Measurements from ENCODE around the gene H2AZ2.

Gene H2AZ2

GRCh38 chr7:44796034-44796503 lies 51.8 kb downstream of the H2AZ2 start:
- CTCF ChIA-PET: no interaction called here
- no peak for TF ChIP-seq CTCF (IDR thresholded peaks at IDR 0.05; ENCODE audit: insufficient read depth, low read length, missing control alignments)
- H3K4me3 ChIP-seq (ENCODE audit: low read depth, low read length): peak overlapping the region; percentile 96
- POLR2A ChIA-PET: no interaction called here
- DNase-seq (ENCODE audit: low read depth, low spot score): no peak

GRCh38 chr7:44794331-44794730 lies 53.6 kb downstream of the H2AZ2 start:
- CTCF ChIA-PET: interaction anchor here (1.3 to 1.7 kb wide), 2 partner anchors 8 to 28 kb away, joined by 3 to 5 read pairs; no protein-coding TSS in a partner anchor
- H3K4me3 ChIP-seq (ENCODE audit: low read depth, low read length): no peak overlapping the region

GRCh38 chr7:44793919-44794318 lies 54.0 kb downstream of the H2AZ2 start:
- no peak overlapping the region for H3K4me3 ChIP-seq (ENCODE audit: low read depth, low read length)
- DNase-seq (ENCODE audit: low read depth, low spot score): no peak
- no peak for TF ChIP-seq CTCF (IDR thresholded peaks at IDR 0.05; ENCODE audit: insufficient read depth, low read length, missing control alignments)
- CTCF ChIA-PET: interaction anchor here (1.7 kb wide), 1 partner anchor 27 kb away, joined by 5 read pairs; no protein-coding TSS in a partner anchor
- POLR2A ChIA-PET: no interaction called here

More at GRCh38 chr7:44794331-44794730, 53.6 kb downstream of the H2AZ2 start:
- POLR2A ChIA-PET: no interaction called here
- TF ChIP-seq CTCF (IDR thresholded peaks at IDR 0.05; ENCODE audit: insufficient read depth, low read length, missing control alignments): no peak
- DNase-seq (ENCODE audit: low read depth, low spot score): no peak

GRCh38 chr7:44791278-44792219 lies 56.3 kb downstream of the H2AZ2 start:
- no peak for DNase-seq (ENCODE audit: low read depth, low spot score)
- POLR2A ChIA-PET: interaction anchor here (0.7 to 1.2 kb wide), 3 partner anchors 11 to 186 kb away, joined by 3 read pairs; no protein-coding TSS in a partner anchor
- no peak overlapping the region for H3K4me3 ChIP-seq (ENCODE audit: low read depth, low read length)
- TF ChIP-seq CTCF (IDR thresholded peaks at IDR 0.05; ENCODE audit: insufficient read depth, low read length, missing control alignments): peak; percentile 38
- CTCF ChIA-PET: interaction anchor here (0.6 to 1.8 kb wide), 13 partner anchors 14 to 345 kb away, joined by 3 to 8 read pairs (median 3); partner anchors contain the start of gene TMED4

GRCh38 chr7:44789990-44790389 lies 57.9 kb downstream of the H2AZ2 start:
- no peak overlapping the region for H3K4me3 ChIP-seq (ENCODE audit: low read depth, low read length)
- CTCF ChIA-PET: interaction anchor here (0.7 kb wide), 1 partner anchor 23 kb away, joined by 3 read pairs; no protein-coding TSS in a partner anchor
- no peak for TF ChIP-seq CTCF (IDR thresholded peaks at IDR 0.05; ENCODE audit: insufficient read depth, low read length, missing control alignments)
- POLR2A ChIA-PET: no interaction called here
- no peak for DNase-seq (ENCODE audit: low read depth, low spot score)

- no peak overlapping the region for H3K4me3 ChIP-seq (ENCODE audit: low read depth, low read length)
- CTCF ChIA-PET: interaction anchor here (1.1 kb wide), 1 partner anchor 9 kb away, joined by 3 read pairs; no protein-coding TSS in a partner anchor
- DNase-seq (ENCODE audit: low read depth, low spot score): no peak
- POLR2A ChIA-PET: interaction anchor here (0.7 kb wide), 1 partner anchor 11 kb away, joined by 3 read pairs; no protein-coding TSS in a partner anchor
- no peak for TF ChIP-seq CTCF (IDR thresholded peaks at IDR 0.05; ENCODE audit: insufficient read depth, low read length, missing control alignments)
Measured at GRCh38 chr7:44787762-44788161, 60.1 kb downstream of the H2AZ2 start.
